ENCODE data around the gene LAMA1.

LAMA1 gene

GRCh38 chr18:6960656-6961055, 156.9 kb downstream of the LAMA1 start:
- H3K4me3 ChIP-seq (ENCODE audit: low read depth, low read length) = no peak overlapping the region
- in situ Hi-C loops (cut with HindIII; ENCODE audit: low sequenced_read_pairs) = no loop called here
- no peak for TF ChIP-seq CTCF (IDR thresholded peaks at IDR 0.05; ENCODE audit: low read depth, low read length)
- DNase-seq (ENCODE audit: low read depth, low spot score) = peak; percentile 26

GRCh38 chr18:6960124-6960523, 157.5 kb downstream of the LAMA1 start:
- no peak for DNase-seq (ENCODE audit: low read depth, low spot score)
- in situ Hi-C loops (cut with HindIII; ENCODE audit: low sequenced_read_pairs) = no loop called here
- no peak for TF ChIP-seq CTCF (IDR thresholded peaks at IDR 0.05; ENCODE audit: low read depth, low read length)
- no peak overlapping the region for H3K4me3 ChIP-seq (ENCODE audit: low read depth, low read length)

GRCh38 chr18:6959110-6959509, 158.5 kb downstream of the LAMA1 start:
- DNase-seq (ENCODE audit: low read depth, low spot score) = no peak
- TF ChIP-seq CTCF (IDR thresholded peaks at IDR 0.05; ENCODE audit: low read depth, low read length) = no peak
- in situ Hi-C loops (cut with HindIII; ENCODE audit: low sequenced_read_pairs) = no loop called here
- no peak overlapping the region for H3K4me3 ChIP-seq (ENCODE audit: low read depth, low read length)

- in situ Hi-C loops (cut with HindIII; ENCODE audit: low sequenced_read_pairs) = no loop called here
- no peak for TF ChIP-seq CTCF (IDR thresholded peaks at IDR 0.05; ENCODE audit: low read depth, low read length)
- DNase-seq (ENCODE audit: low read depth, low spot score) = no peak
- H3K4me3 ChIP-seq (ENCODE audit: low read depth, low read length) = no peak overlapping the region
Observed at GRCh38 chr18:6956999-6957398, 160.6 kb downstream of the LAMA1 start.

- no peak for TF ChIP-seq CTCF (IDR thresholded peaks at IDR 0.05; ENCODE audit: low read depth, low read length)
- DNase-seq (ENCODE audit: low read depth, low spot score) = no peak
- no peak overlapping the region for H3K4me3 ChIP-seq (ENCODE audit: low read depth, low read length)
- in situ Hi-C loops (cut with HindIII; ENCODE audit: low sequenced_read_pairs) = no loop called here
Observed at GRCh38 chr18:6956495-6956894, 161.1 kb downstream of the LAMA1 start.

DNA sequence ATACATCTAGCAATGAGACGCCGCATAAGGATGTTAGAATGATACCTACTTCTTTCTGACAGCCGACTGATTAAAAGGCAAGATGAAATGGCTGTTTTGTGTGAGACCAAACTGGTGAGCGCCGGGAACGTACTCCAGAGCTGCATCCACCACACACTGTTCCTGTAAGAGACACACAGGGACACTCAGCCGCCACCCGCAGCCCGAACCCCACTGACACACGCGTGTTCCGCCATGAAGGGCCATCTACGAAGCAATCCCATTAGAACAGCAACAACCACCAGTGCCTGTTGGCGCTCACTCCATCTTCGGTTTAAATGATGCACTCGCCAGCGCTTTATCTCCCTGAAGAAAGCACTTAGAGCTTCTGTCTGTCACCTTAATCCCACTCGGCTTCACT, 162.3 kb downstream of the LAMA1 start:
- in situ Hi-C loops (cut with HindIII; ENCODE audit: low sequenced_read_pairs) = no loop called here
- DNase-seq (ENCODE audit: low read depth, low spot score) = no peak

More for the DNA sequence above, 162.3 kb downstream of the LAMA1 start:
- no peak overlapping the region for H3K4me3 ChIP-seq (ENCODE audit: low read depth, low read length)
- TF ChIP-seq CTCF (IDR thresholded peaks at IDR 0.05; ENCODE audit: low read depth, low read length) = no peak
